ENCODE measurements around the gene CNPPD1. TPM values are rescaled to one million over a fixed set of nuclear protein-coding genes. Genes with fewer than 3 reads are reported as not detected.

Gene CNPPD1
- total and polyA plus RNA-seq, 2 experiments from 2014 or later, result 34.5 to 43.8 TPM

DNA sequence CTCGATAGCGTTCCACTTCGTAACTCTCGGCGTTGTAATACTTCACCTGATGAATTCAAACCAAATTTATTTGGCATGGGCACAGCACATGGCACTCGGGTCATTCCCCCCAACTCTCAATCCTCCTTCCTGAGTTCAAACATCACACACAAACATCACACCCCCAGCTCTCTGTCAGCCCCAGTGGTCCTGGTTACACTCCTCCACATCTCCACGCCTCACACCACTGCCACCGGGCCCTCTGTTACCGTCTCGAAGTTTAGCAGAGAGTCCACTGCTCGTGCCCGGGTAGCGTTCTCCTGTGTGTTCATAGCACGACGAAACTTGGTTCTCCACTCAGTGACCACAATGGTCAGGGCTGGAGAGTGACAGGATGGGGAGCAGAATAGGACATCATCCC, 37.4 kb upstream of the CNPPD1 start:
- no peaks in the 10 kb centered on the region for H3K36me3 ChIP-seq (ENCODE audit: low read depth)
- H3F3A ChIP-seq (ENCODE audit: insufficient read depth), result peaks cover 2% of the 10 kb centered on the region
- H2AFZ ChIP-seq, result no peak overlapping the region
- peaks cover 11% of the 10 kb centered on the region; the same call in 1 of the 2 replicates for H3K79me2 ChIP-seq (ENCODE audit: insufficient read depth)
- in situ Hi-C loops (cut with MboI), result no loop called here
- H3K4me1 ChIP-seq (ENCODE audit: insufficient read depth), result peaks cover 12% of the 10 kb centered on the region
- H3K9me3 ChIP-seq (ENCODE audit: low read depth), result no peaks in the 10 kb centered on the region
- no peak overlapping the region for H3K4me3 ChIP-seq
- TF ChIP-seq EZH2 (IDR thresholded peaks at IDR 0.05; ENCODE audit: insufficient read depth, poor library complexity, severe bottlenecking) (no peak), EZH2phosphoT487 (IDR thresholded peaks at IDR 0.05; ENCODE audit: insufficient read depth, low read depth) (no peak)
- no peaks in the 10 kb centered on the region for H3K27me3 ChIP-seq (replicated peaks; ENCODE audit: insufficient read depth)
- H3K27ac ChIP-seq, result no peak overlapping the region
- H4K20me1 ChIP-seq (ENCODE audit: insufficient read depth), result no peaks in the 10 kb centered on the region
- no peak overlapping the region for H3K9ac ChIP-seq
- DNase-seq, result no peak
- no peak overlapping the region for H3K4me2 ChIP-seq (ENCODE audit: unreplicated experiment)
- WGBS, 2 experiments (ENCODE audit: low coverage in 1 of 2, low lambda C conversion rate in 2 of 2, missing lambda C conversion rate in 2 of 2), result 96 to 98% methylated on average over 15 of the region's 15 CpGs
- H3K9me2 ChIP-seq (ENCODE audit: insufficient read depth), result no peaks in the 10 kb centered on the region

GRCh38 chr2:219213486-219214071, 36.9 kb upstream of the CNPPD1 start:
- in situ Hi-C loops (cut with MboI), result no loop called here
- Histone ChIP-seq H3K4me3 (no peak overlapping the region), H3K79me2 (ENCODE audit: insufficient read depth) (peaks cover 11% of the 10 kb centered on the region; the same call in 1 of the 2 replicates), H3K9me2 (ENCODE audit: insufficient read depth) (no peaks in the 10 kb centered on the region), H3K9ac (no peak overlapping the region), H3F3A (ENCODE audit: insufficient read depth) (0 out of 2 replicates have a peak, but pooled peaks cover 2% of the 10 kb centered on the region), H3K36me3 (ENCODE audit: low read depth) (no peaks in the 10 kb centered on the region), H3K9me3 (ENCODE audit: low read depth) (no peaks in the 10 kb centered on the region), H3K4me2 (ENCODE audit: unreplicated experiment) (no peak overlapping the region), H3K27me3 (replicated peaks; ENCODE audit: insufficient read depth) (no peaks in the 10 kb centered on the region), H3K4me1 (ENCODE audit: insufficient read depth) (peaks cover 10% of the 10 kb centered on the region), H3K27ac (no peak overlapping the region), H4K20me1 (ENCODE audit: insufficient read depth) (no peaks in the 10 kb centered on the region), H2AFZ (no peak overlapping the region)
- TF ChIP-seq EZH2 (IDR thresholded peaks at IDR 0.05; ENCODE audit: insufficient read depth, poor library complexity, severe bottlenecking) (no peak), EZH2phosphoT487 (IDR thresholded peaks at IDR 0.05; ENCODE audit: insufficient read depth, low read depth) (no peak)
- no peak for DNase-seq
- 97% methylated on average over 10 of the region's 10 CpGs for WGBS, 2 experiments (ENCODE audit: low coverage in 1 of 2, low lambda C conversion rate in 2 of 2, missing lambda C conversion rate in 2 of 2)

DNA sequence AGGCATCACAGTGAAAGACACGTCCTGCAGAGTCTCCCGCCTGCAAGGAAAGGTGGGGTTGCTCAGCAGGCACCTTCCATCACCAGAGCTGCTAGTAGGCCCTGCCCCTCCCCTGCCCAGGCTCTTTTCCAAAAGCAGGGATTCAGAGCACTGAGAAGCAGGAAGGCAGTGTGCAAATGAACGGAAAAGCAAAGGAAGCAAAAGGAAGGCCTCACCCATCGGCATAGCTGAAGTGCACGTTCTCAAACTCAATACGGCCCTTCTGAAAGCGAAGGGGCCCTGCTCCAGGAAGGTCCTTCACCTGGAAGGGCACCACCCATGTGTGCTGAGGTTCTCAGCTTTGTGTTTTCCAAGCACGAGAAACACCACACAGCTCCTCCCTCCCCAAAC, 36.3 kb upstream of the CNPPD1 start:
- WGBS, 2 experiments (ENCODE audit: low coverage in 1 of 2, low lambda C conversion rate in 2 of 2, missing lambda C conversion rate in 2 of 2), result 93 to 95% methylated on average over 8 of the region's 8 CpGs
- Histone ChIP-seq H3K4me1 (ENCODE audit: insufficient read depth) (peaks cover 14% of the 10 kb centered on the region), H3F3A (ENCODE audit: insufficient read depth) (peaks cover 8% of the 10 kb centered on the region; the same call in 1 of the 2 replicates), H3K4me3 (no peak overlapping the region), H3K27me3 (replicated peaks; ENCODE audit: insufficient read depth) (no peaks in the 10 kb centered on the region), H3K9ac (no peak overlapping the region), H3K36me3 (ENCODE audit: low read depth) (no peaks in the 10 kb centered on the region), H2AFZ (no peak overlapping the region), H3K27ac (no peak overlapping the region), H3K9me3 (ENCODE audit: low read depth) (no peaks in the 10 kb centered on the region), H3K4me2 (ENCODE audit: unreplicated experiment) (no peak overlapping the region), H3K79me2 (ENCODE audit: insufficient read depth) (peaks cover 14% of the 10 kb centered on the region; the same call in 1 of the 2 replicates), H3K9me2 (ENCODE audit: insufficient read depth) (no peaks in the 10 kb centered on the region), H4K20me1 (ENCODE audit: insufficient read depth) (no peaks in the 10 kb centered on the region)
- in situ Hi-C loops (cut with MboI), result no loop called here
- DNase-seq, result no peak
- TF ChIP-seq EZH2phosphoT487 (IDR thresholded peaks at IDR 0.05; ENCODE audit: insufficient read depth, low read depth), result no peak
- TF ChIP-seq EZH2 (IDR thresholded peaks at IDR 0.05; ENCODE audit: insufficient read depth, poor library complexity, severe bottlenecking), result no peak

DNA sequence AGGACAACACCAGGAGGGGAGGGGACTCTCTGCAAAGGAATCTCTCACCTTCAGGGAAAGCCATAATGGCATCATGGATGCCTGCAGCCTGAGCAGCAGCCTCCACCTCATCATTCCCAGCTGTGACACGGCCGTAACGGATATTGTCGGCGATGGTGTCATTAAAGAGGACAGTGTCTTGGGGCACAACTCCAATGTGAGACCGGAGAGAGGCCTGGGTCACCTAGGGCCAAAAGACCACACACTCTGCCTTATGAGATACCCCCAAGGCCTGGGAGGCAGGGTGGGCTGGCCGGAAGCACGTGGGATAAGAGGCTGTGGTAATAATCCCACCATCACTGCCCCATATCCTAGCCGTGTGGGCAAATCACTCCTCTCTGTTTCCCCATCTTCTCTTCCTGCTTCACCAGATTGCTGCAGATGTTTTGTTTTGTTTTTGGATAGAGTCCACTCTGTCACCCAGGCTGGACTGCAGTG, 34.2 kb upstream of the CNPPD1 start:
- H3K4me3 ChIP-seq, result no peak overlapping the region
- in situ Hi-C loops (cut with MboI), result no loop called here
- peaks cover 17% of the 10 kb centered on the region for H3F3A ChIP-seq (ENCODE audit: insufficient read depth)
- WGBS, 2 experiments (ENCODE audit: low coverage in 1 of 2, low lambda C conversion rate in 2 of 2, missing lambda C conversion rate in 2 of 2), result 87 to 90% methylated on average over 9 of the region's 9 CpGs
- H3K4me2 ChIP-seq (ENCODE audit: unreplicated experiment), result no peak overlapping the region
- H3K9ac ChIP-seq, result no peak overlapping the region
- no peaks in the 10 kb centered on the region for H3K27me3 ChIP-seq (replicated peaks; ENCODE audit: insufficient read depth)
- H3K9me2 ChIP-seq (ENCODE audit: insufficient read depth), result no peaks in the 10 kb centered on the region
- no peaks in the 10 kb centered on the region for H3K9me3 ChIP-seq (ENCODE audit: low read depth)
- H4K20me1 ChIP-seq (ENCODE audit: insufficient read depth), result no peaks in the 10 kb centered on the region
- H3K36me3 ChIP-seq (ENCODE audit: low read depth), result no peaks in the 10 kb centered on the region
- H2AFZ ChIP-seq, result no peak overlapping the region
- 0 out of 2 replicates have a peak, but pooled peaks cover 3% of the 10 kb centered on the region for H3K79me2 ChIP-seq (ENCODE audit: insufficient read depth)
- no peak overlapping the region for H3K27ac ChIP-seq
- peaks cover 11% of the 10 kb centered on the region; the same call in 1 of the 2 replicates for H3K4me1 ChIP-seq (ENCODE audit: insufficient read depth)
- DNase-seq, result no peak
- TF ChIP-seq EZH2phosphoT487 (IDR thresholded peaks at IDR 0.05; ENCODE audit: insufficient read depth, low read depth), result no peak
- no peak for TF ChIP-seq EZH2 (IDR thresholded peaks at IDR 0.05; ENCODE audit: insufficient read depth, poor library complexity, severe bottlenecking)
